ENCODE measurements around the gene USP40.

DNA sequence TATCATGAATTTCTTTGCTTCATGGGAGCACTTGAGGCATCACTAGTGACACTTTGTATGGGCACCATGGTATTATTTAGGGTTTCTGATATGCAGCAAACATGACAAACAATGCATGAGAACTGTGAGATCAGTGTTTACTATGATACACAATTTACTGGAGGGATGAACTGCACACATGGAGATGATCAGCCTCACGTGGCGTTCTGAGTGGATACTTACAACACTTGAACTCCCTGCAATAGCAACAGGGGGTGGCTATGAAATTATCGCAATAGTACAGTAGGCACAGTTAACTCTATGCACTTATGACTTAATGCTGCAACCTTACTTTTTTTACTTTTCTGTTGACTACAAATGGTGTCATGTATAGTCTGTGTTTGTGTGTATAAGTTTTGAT, 32.4 kb upstream of the USP40 start:
- TF ChIP-seq, protein P1, sequence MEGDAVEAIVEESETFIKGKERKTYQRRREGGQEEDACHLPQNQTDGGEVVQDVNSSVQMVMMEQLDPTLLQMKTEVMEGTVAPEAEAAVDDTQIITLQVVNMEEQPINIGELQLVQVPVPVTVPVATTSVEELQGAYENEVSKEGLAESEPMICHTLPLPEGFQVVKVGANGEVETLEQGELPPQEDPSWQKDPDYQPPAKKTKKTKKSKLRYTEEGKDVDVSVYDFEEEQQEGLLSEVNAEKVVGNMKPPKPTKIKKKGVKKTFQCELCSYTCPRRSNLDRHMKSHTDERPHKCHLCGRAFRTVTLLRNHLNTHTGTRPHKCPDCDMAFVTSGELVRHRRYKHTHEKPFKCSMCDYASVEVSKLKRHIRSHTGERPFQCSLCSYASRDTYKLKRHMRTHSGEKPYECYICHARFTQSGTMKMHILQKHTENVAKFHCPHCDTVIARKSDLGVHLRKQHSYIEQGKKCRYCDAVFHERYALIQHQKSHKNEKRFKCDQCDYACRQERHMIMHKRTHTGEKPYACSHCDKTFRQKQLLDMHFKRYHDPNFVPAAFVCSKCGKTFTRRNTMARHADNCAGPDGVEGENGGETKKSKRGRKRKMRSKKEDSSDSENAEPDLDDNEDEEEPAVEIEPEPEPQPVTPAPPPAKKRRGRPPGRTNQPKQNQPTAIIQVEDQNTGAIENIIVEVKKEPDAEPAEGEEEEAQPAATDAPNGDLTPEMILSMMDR (IDR thresholded peaks at IDR 0.05; ENCODE audit: insufficient read depth, low read length, poor library complexity, severe bottlenecking): no peak
- no peak for TF ChIP-seq EZH2phosphoT487 (conservative IDR thresholded peaks at IDR 0.05; ENCODE audit: low read length)
